GM12878 (cell line): ENCODE measurements around the gene XPO6. TPM values are rescaled to one million over a fixed set of nuclear protein-coding genes. Genes with fewer than 3 reads are reported as not detected.

ENCODE experiments used
- ATAC-seq: fragments of 200-7000 bp; cut with Tn5 transposase; 3 replicates; pipeline ENCODE4 v1.9.1; 2020; ENCODE audit warnings: mild to moderate bottlenecking, moderate library complexity
- BruUV-seq: library from RNA; stranded (reverse); fragments of 400-500 nt; replicated peaks from 2 replicates; lab custom pipeline; 2021; lab: Mats Ljungman, UMichigan
- CTCF ChIA-PET: fragments of 300-600 bp; sonication (Branson Sonifier 250); formaldehyde crosslinking; extraction: SDS; loops from one replicate; lab custom pipeline; 2021; ENCODE audit warnings: inconsistent platforms; lab: Yijun Ruan, JAX
- POLR2A ChIA-PET: fragments of 350-600 bp; formaldehyde crosslinking; extraction: SDS; loops from one replicate; lab custom pipeline; 2021; ENCODE audit warnings: inconsistent platforms; lab: Charles Lee
- RAD21 ChIA-PET: fragments of 300-600 bp; sonication (Branson Sonifier 250); formaldehyde crosslinking; loops from one replicate; lab custom pipeline; 2023; ENCODE audit warnings: antibody characterized with exemption; ENCODE audit not compliant: unreplicated experiment; lab: Charles Lee
- SMC1A ChIA-PET: fragments of 300-600 bp; sonication (Branson Sonifier 250); formaldehyde crosslinking; loops from one replicate; lab custom pipeline; 2023; ENCODE audit not compliant: unreplicated experiment, uncharacterized antibody; lab: Charles Lee
- DNase-seq: peaks from one replicate; pipeline ENCODE4 v3.0.0-alpha.2; 2011; ENCODE audit warnings: low read depth, low spot score
- FAIRE-seq: peaks from 3 replicates; lab custom pipeline; 2011; peaks lifted over from hg19 to GRCh38; lab: Jason Lieb, UNC
- H2AFZ ChIP-seq: 2 replicates; pipeline ENCODE4 v1.6.0; 2011; ENCODE audit warnings: low read depth, low read length, control low read depth; ENCODE audit not compliant: control insufficient read depth
- H3K27ac ChIP-seq: 2 replicates; pipeline ENCODE4 v1.5.1; 2011; ENCODE audit warnings: control low read depth; ENCODE audit not compliant: control insufficient read depth, insufficient read depth
- H3K27me3 ChIP-seq, 2 experiments: replicated peaks in 1 of 2; 2 replicates each; pipeline versions ENCODE4 v1.6.0 to v1.6.1; 2011; ENCODE audit warnings: low read length in 1 of 2; ENCODE audit not compliant: control insufficient read depth in 2 of 2, insufficient read depth in 2 of 2
- H3K36me3 ChIP-seq, 2 experiments: 2 replicates each; pipeline ENCODE4 v1.5.1; 2011; ENCODE audit warnings: low read length in 1 of 2; ENCODE audit not compliant: control insufficient read depth in 2 of 2, insufficient read depth in 2 of 2
- H3K4me1 ChIP-seq: 2 replicates; pipeline ENCODE4 v1.6.1; 2011; ENCODE audit warnings: mild to moderate bottlenecking, low read length, moderate library complexity, mixed read lengths; ENCODE audit not compliant: control insufficient read depth, insufficient read depth
- H3K4me2 ChIP-seq: 2 replicates; pipeline ENCODE4 v1.6.0; 2011; ENCODE audit warnings: control low read depth; ENCODE audit not compliant: control insufficient read depth, insufficient read depth
- H3K4me3 ChIP-seq: fragments of 200-600 bp; sonication (generic); 2 replicates; pipeline ENCODE4 v1.5.1; 2016
- H3K79me2 ChIP-seq: 2 replicates; pipeline ENCODE4 v1.6.0; 2011; ENCODE audit warnings: low read length; ENCODE audit not compliant: control insufficient read depth, insufficient read depth
- H3K9ac ChIP-seq: 2 replicates; pipeline ENCODE4 v1.8.0; 2011; ENCODE audit warnings: low read length, control low read depth, mixed read lengths; ENCODE audit not compliant: control insufficient read depth, insufficient read depth
- H3K9me3 ChIP-seq: replicated peaks from 3 replicates; pipeline ENCODE4 v1.5.1; 2011; ENCODE audit warnings: mild to moderate bottlenecking, low read length; ENCODE audit not compliant: control insufficient read depth, insufficient read depth
- H4K20me1 ChIP-seq: 2 replicates; pipeline ENCODE4 v1.6.0; 2011; ENCODE audit not compliant: control insufficient read depth, insufficient read depth
- ASH2L ChIP-seq: fragments of 300-600, 200-600 bp; sonication (generic); IDR thresholded peaks from 2 replicates; pipeline ENCODE4 v1.6.1; 2017; ENCODE audit warnings: low read depth, mild to moderate bottlenecking, borderline replicate concordance
- BCL11A ChIP-seq: IDR thresholded peaks from 2 replicates; pipeline ENCODE4 v1.6.1; 2011; ENCODE audit warnings: low read depth, low read length
- BMI1 ChIP-seq: fragments of 450-650 bp; IDR thresholded peaks from 2 replicates; pipeline ENCODE4 v1.6.1; 2016; ENCODE audit warnings: mild to moderate bottlenecking, moderate library complexity, borderline replicate concordance
- CEBPB ChIP-seq, 2 experiments: fragments of 150-350 bp in 1 of 2; IDR thresholded peaks; 2 replicates each; pipeline ENCODE4 v1.6.1; 2012 to 2014; ENCODE audit warnings: low read depth in 2 of 2, low read length in 2 of 2, borderline replicate concordance in 1 of 2, inconsistent platforms in 1 of 2
- CHD4 ChIP-seq: fragments of 200-600 bp; sonication (generic); IDR thresholded peaks from 2 replicates; pipeline ENCODE4 v1.6.1; 2016; ENCODE audit warnings: mild to moderate bottlenecking
- GATAD2B ChIP-seq: fragments of 450-650 bp; conservative IDR thresholded peaks from 2 replicates; pipeline ENCODE4 v1.6.1; 2017; ENCODE audit warnings: low read depth, mild to moderate bottlenecking, moderate library complexity
- KAT2A ChIP-seq: conservative IDR thresholded peaks from 2 replicates; pipeline ENCODE4 v1.6.1; 2011; ENCODE audit warnings: low read depth, low read length; ENCODE audit not compliant: control insufficient read depth
- NRF1 ChIP-seq: conservative IDR thresholded peaks from 2 replicates; pipeline ENCODE4 v1.6.1; 2011; ENCODE audit warnings: mild to moderate bottlenecking, low read depth, low read length, improper control_type of control experiment
- RBBP5 ChIP-seq: fragments of 200-600 bp; sonication (generic); conservative IDR thresholded peaks from 2 replicates; pipeline ENCODE4 v1.6.1; 2016
- RCOR1 ChIP-seq: conservative IDR thresholded peaks from 2 replicates; pipeline ENCODE4 v1.6.1; 2012; ENCODE audit warnings: low read depth, low read length, improper control_type of control experiment
- SMARCA5 ChIP-seq: fragments of 450-650 bp; IDR thresholded peaks from 2 replicates; pipeline ENCODE4 v1.6.1; 2017; ENCODE audit warnings: mild to moderate bottlenecking
- STAT3 ChIP-seq: IDR thresholded peaks from 2 replicates; pipeline ENCODE4 v1.6.1; 2011; ENCODE audit warnings: low read depth, low read length, improper control_type of control experiment
- YY1 ChIP-seq: IDR thresholded peaks from 2 replicates; pipeline ENCODE4 v1.6.1; 2011; ENCODE audit warnings: low read depth, mild to moderate bottlenecking, low read length
- WGBS: methylation state at CpG from one replicate; pipeline ENCODE4 v1.1.6; 2016; ENCODE audit warnings: low lambda C conversion rate; ENCODE audit not compliant: insufficient replicate concordance, insufficient coverage; ENCODE audit errors: missing lambda C conversion rate; 5-methylcytosine and 5-hydroxymethylcytosine counted together
- in situ Hi-C: fragments of 300-500 bp; cut with MboI; formaldehyde crosslinking; loops from 9 replicates; pipeline ENCODE4 v1.14.3; 2018; ENCODE audit warnings: mixed read lengths
- intact Hi-C: fragments of 100-400 bp; cut with micrococcal nuclease; formaldehyde crosslinking; loops from one replicate; pipeline ENCODE4 v1.14.2; 2022; ENCODE audit not compliant: unreplicated experiment
- polyA plus RNA-seq, 11 experiments: library from polyadenylated mRNA; depleted of rRNA in 4 of 11; unstranded in 6 of 11; stranded (reverse) in 5 of 11; fragments of >200 nt; fragmentation: Nextera tagmentation in 4 of 11; fragmentation: Illumina TruSeq in 1 of 11; extraction: Ambion mirVana in 4 of 11; extraction: Trizol in 1 of 11; gene quantifications; 1 replicate in 1 of 11; 2 replicates in 10 of 11; pipeline versions ENCODE4 v1.2.1 to v1.2.3, GENCODE V29; 2011 to 2016; ENCODE audit warnings: inconsistent platforms in 2 of 11, missing spikeins in 2 of 11, low read depth in 1 of 11
- total RNA-seq, 4 experiments: library from RNA; depleted of rRNA in 3 of 4; stranded (reverse); fragments of >200 nt in 3 of 4; fragmentation: Illumina TruSeq in 1 of 4; extraction: Trizol in 1 of 4; gene quantifications; 2 replicates each; pipeline versions ENCODE4 v1.2.1 to v1.2.3, GENCODE V29; 2013 to 2021
- TF ChIP-seq, protein P1 (sequence below): fragments of 450-650 bp; IDR thresholded peaks from 2 replicates; pipeline ENCODE4 v1.6.1; 2017; ENCODE audit warnings: mild to moderate bottlenecking, moderate library complexity

The XPO6 gene
- total and polyA plus RNA-seq, 10 of the 15 experiments (the other 5 are each of a cell fraction or from before 2014, with no cell fraction given), result 9.9 to 246 (median 110) TPM

DNA sequence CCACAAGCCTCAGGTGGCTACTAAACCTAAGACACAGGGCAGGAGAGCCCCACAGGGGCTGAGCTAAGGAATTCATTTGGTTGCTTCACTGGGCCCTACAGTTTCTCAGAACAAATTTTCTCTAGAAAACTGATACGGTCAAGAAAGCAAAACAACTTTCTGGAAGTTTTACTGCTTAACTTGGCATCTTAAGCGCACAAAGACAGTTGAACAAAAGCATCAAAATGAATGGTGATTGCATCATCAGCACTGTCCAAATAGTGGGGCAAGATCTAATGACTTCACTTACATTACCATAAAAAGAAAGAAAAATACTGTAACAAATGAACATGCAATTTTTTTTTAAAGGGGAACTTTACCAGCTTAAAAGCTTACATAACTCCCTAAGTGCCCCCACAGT lies 47.6 kb downstream of the XPO6 start (continued):
- TF ChIP-seq KAT2A (no peak), CHD4 (no peak)

DNA sequence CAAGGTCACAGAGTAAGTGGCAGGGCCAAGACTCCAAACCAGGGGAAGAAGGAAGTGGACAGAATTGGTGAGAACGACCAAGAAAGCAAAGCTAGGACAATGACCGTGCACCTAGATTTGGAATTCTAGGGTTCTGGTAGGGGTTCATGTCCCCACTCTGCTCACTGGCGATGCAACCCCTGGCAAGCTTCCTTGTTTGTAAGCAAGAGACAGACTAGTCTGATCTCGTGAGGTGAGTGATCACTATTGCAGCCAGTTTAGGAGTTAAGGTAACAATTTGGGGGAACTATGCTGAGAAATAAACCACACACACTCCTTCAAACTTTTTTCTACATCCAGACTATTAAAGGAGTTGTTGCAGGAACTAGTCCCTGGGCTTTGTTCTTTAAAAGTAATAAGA lies 48.1 kb downstream of the XPO6 start:
- ChIA-PET SMC1A (interaction anchor here (1.2 to 2.8 kb wide), 6 partner anchors 10 to 45 kb away, joined by 3 to 12 read pairs (median 6); no protein-coding TSS in a partner anchor), CTCF (interaction anchor here (1.1 to 4.1 kb wide), 4 partner anchors 10 to 54 kb away, joined by 3 to 15 read pairs (median 8); no protein-coding TSS in a partner anchor), RAD21 (interaction anchor here (0.9 kb wide), 1 partner anchor 18 kb away, joined by 3 read pairs; no protein-coding TSS in a partner anchor)
- no peak for FAIRE-seq
- Histone ChIP-seq H3K79me2 (peaks cover 23% of the 10 kb centered on the region), H3K9ac (no peak overlapping the region), H2AFZ (no peak overlapping the region), H4K20me1 (no peaks in the 10 kb centered on the region; the same call in 1 of the 2 replicates), H3K4me1 (no peaks in the 10 kb centered on the region; the same call in none of the 2 replicates), H3K4me2 (no peak overlapping the region), H3K36me3 (peaks cover 16 to 26% of the 10 kb centered on the region in 2 experiments), H3K27ac (no peak overlapping the region), H3K4me3 (no peak overlapping the region)
- no peak for ATAC-seq
- 98% methylated on average over 4 of the region's 4 CpGs for WGBS
- no TSS peak for BruUV-seq
- intact Hi-C loops (no loop called here), in situ Hi-C loops (no loop called here)
- no peak for DNase-seq
- TF ChIP-seq NRF1 (no peak), RBBP5 (no peak), BCL11A (no peak), YY1 (no peak), SMARCA5 (no peak), ASH2L (no peak), GATAD2B (no peak), BMI1 (no peak), STAT3 (no peak), CEBPB (IDR thresholded peaks at IDR 0.05; ENCODE audit: borderline replicate concordance in 1 of 2, low read depth in 2 of 2, low read length in 2 of 2) (no peak), RCOR1 (no peak)
- TF ChIP-seq, protein P1, sequence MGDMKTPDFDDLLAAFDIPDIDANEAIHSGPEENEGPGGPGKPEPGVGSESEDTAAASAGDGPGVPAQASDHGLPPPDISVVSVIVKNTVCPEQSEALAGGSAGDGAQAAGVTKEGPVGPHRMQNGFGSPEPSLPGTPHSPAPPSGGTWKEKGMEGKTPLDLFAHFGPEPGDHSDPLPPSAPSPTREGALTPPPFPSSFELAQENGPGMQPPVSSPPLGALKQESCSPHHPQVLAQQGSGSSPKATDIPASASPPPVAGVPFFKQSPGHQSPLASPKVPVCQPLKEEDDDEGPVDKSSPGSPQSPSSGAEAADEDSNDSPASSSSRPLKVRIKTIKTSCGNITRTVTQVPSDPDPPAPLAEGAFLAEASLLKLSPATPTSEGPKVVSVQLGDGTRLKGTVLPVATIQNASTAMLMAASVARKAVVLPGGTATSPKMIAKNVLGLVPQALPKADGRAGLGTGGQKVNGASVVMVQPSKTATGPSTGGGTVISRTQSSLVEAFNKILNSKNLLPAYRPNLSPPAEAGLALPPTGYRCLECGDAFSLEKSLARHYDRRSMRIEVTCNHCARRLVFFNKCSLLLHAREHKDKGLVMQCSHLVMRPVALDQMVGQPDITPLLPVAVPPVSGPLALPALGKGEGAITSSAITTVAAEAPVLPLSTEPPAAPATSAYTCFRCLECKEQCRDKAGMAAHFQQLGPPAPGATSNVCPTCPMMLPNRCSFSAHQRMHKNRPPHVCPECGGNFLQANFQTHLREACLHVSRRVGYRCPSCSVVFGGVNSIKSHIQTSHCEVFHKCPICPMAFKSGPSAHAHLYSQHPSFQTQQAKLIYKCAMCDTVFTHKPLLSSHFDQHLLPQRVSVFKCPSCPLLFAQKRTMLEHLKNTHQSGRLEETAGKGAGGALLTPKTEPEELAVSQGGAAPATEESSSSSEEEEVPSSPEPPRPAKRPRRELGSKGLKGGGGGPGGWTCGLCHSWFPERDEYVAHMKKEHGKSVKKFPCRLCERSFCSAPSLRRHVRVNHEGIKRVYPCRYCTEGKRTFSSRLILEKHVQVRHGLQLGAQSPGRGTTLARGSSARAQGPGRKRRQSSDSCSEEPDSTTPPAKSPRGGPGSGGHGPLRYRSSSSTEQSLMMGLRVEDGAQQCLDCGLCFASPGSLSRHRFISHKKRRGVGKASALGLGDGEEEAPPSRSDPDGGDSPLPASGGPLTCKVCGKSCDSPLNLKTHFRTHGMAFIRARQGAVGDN, result no peak
- TF ChIP-seq, all 136 proteins: peak for 0
- no peaks in the 10 kb centered on the region for H3K27me3 ChIP-seq
- POLR2A ChIA-PET, result interaction anchor here (1.3 to 1.9 kb wide), 3 partner anchors 9 to 24 kb away, joined by 4 to 5 read pairs (median 5); no protein-coding TSS in a partner anchor
- no peaks in the 10 kb centered on the region for H3K9me3 ChIP-seq
